H1 (cell line): ENCODE data around the gene SPHKAP. TPM values are rescaled to one million over a fixed set of nuclear protein-coding genes. Genes with fewer than 3 reads are reported as not detected.

Source experiments
- CTCF ChIA-PET: fragments of 300-600 bp; sonication (Branson Sonifier 250); formaldehyde crosslinking; loops from one replicate; lab custom pipeline; 2021; ENCODE audit not compliant: partially characterized antibody; lab: Charles Lee
- POLR2A ChIA-PET: fragments of 300-600 bp; sonication (Branson Sonifier 250); formaldehyde crosslinking; loops from one replicate; lab custom pipeline; 2021; ENCODE audit warnings: inconsistent platforms; ENCODE audit not compliant: partially characterized antibody; lab: Charles Lee
- DNase-seq, 2 experiments: peaks; one replicate each; pipeline versions ENCODE4 v3.0.0 to v3.0.0-alpha.2; 2010 to 2022; ENCODE audit warnings: low spot score in 2 of 2, low read depth in 1 of 2, mixed read lengths in 1 of 2
- FAIRE-seq: peaks from 2 replicates; lab custom pipeline; 2011; peaks lifted over from hg19 to GRCh38; lab: Jason Lieb, UNC
- H2AFZ ChIP-seq: 2 replicates; pipeline ENCODE4 v1.8.1; 2012; ENCODE audit warnings: low read length, inconsistent platforms
- H2AK5ac ChIP-seq: 2 replicates; pipeline ENCODE4 v1.6.1; 2013; ENCODE audit warnings: low read depth, low read length
- H2BK120ac ChIP-seq: replicated peaks from 2 replicates; pipeline ENCODE3; 2013; ENCODE audit warnings: low read depth, low read length, inconsistent platforms
- H2BK12ac ChIP-seq: 2 replicates; pipeline ENCODE4 v1.6.1; 2013; ENCODE audit warnings: low read depth, low read length
- H2BK15ac ChIP-seq: 2 replicates; pipeline ENCODE4 v1.6.1; 2013; ENCODE audit warnings: low read length
- H2BK20ac ChIP-seq: 2 replicates; pipeline ENCODE4 v1.6.1; 2013; ENCODE audit warnings: low read length
- H2BK5ac ChIP-seq: 2 replicates; pipeline ENCODE4 v1.6.1; 2013; ENCODE audit warnings: low read depth, low read length
- H3K14ac ChIP-seq: 2 replicates; pipeline ENCODE4 v1.6.1; 2013; ENCODE audit warnings: inconsistent platforms; ENCODE audit not compliant: insufficient read length
- H3K18ac ChIP-seq: 2 replicates; pipeline ENCODE4 v1.6.1; 2013; ENCODE audit warnings: low read length; ENCODE audit errors: extremely low read depth
- H3K23ac ChIP-seq: 2 replicates; pipeline ENCODE4 v1.6.1; 2013; ENCODE audit warnings: inconsistent platforms; ENCODE audit not compliant: insufficient read length
- H3K23me2 ChIP-seq: 2 replicates; pipeline ENCODE4 v1.6.1; 2013; ENCODE audit warnings: low read depth, low read length
- H3K27ac ChIP-seq: 2 replicates; pipeline ENCODE4 v1.6.1; 2011; ENCODE audit warnings: low read depth, low read length, inconsistent platforms
- H3K27me3 ChIP-seq, 4 experiments: replicated peaks in 1 of 4; 1 replicate in 1 of 4; 2 replicates in 3 of 4; pipeline versions ENCODE4 v1.6.1 to v1.8.1; 2011 to 2013; ENCODE audit warnings: low read length in 3 of 4, mild to moderate bottlenecking in 3 of 4, inconsistent platforms in 2 of 4, mixed read lengths in 2 of 4, moderate library complexity in 1 of 4; ENCODE audit not compliant: control insufficient read depth in 3 of 4, insufficient read depth in 3 of 4; ENCODE audit errors: extremely low read depth in 1 of 4
- H3K36me3 ChIP-seq, 4 experiments: 2 replicates each; pipeline versions ENCODE4 v1.6.1 to v1.8.1; 2011 to 2013; ENCODE audit warnings: mild to moderate bottlenecking in 4 of 4, low read length in 3 of 4, moderate library complexity in 2 of 4, control low read depth in 1 of 4, inconsistent platforms in 1 of 4; ENCODE audit not compliant: insufficient read depth in 4 of 4, control insufficient read depth in 2 of 4
- H3K4ac ChIP-seq: replicated peaks from 2 replicates; pipeline ENCODE3; 2013; ENCODE audit warnings: low read length, low read depth, mixed read lengths, inconsistent platforms; ENCODE audit not compliant: insufficient read length
- H3K4me1 ChIP-seq, 4 experiments: replicated peaks in 1 of 4; 1 replicate in 1 of 4; 2 replicates in 3 of 4; pipeline versions ENCODE4 v1.6.1 to v1.8.1; 2011 to 2013; ENCODE audit warnings: low read length in 3 of 4, inconsistent platforms in 2 of 4, mixed read lengths in 1 of 4; ENCODE audit not compliant: insufficient read depth in 4 of 4, control insufficient read depth in 3 of 4
- H3K4me2 ChIP-seq, 2 experiments: 2 replicates each; pipeline versions ENCODE4 v1.6.1 to v1.8.1; 2011 to 2013; ENCODE audit warnings: low read depth in 2 of 2, low read length in 2 of 2, control low read depth in 1 of 2, inconsistent platforms in 1 of 2, mild to moderate bottlenecking in 1 of 2; ENCODE audit not compliant: insufficient read depth in 1 of 2
- H3K4me3 ChIP-seq, 4 experiments: fragments of 200-600, 300-600 bp in 1 of 4; sonication (generic), shearing (Covaris generic), sonication (Bioruptor Twin) in 1 of 4; 2 replicates each; pipeline versions ENCODE4 v1.5.1 to v1.8.1; 2011 to 2016; ENCODE audit warnings: low read length in 4 of 4, low read depth in 3 of 4, control low read depth in 2 of 4, inconsistent platforms in 2 of 4, mild to moderate bottlenecking in 2 of 4, mixed read lengths in 1 of 4, moderate library complexity in 1 of 4; ENCODE audit not compliant: insufficient read depth in 2 of 4; ENCODE audit errors: extremely low read depth in 1 of 4
- H3K56ac ChIP-seq: replicated peaks from 2 replicates; pipeline ENCODE3; 2013; ENCODE audit warnings: low read depth, mild to moderate bottlenecking, mixed read lengths, low read length, inconsistent platforms; ENCODE audit not compliant: insufficient read length
- H3K79me1 ChIP-seq: 2 replicates; pipeline ENCODE4 v1.6.1; 2013; ENCODE audit warnings: low read depth, low read length, control low read depth
- H3K79me2 ChIP-seq, 2 experiments: 2 replicates each; pipeline versions ENCODE4 v1.6.1 to v1.8.1; 2012 to 2013; ENCODE audit warnings: low read length in 2 of 2, mild to moderate bottlenecking in 2 of 2, inconsistent platforms in 1 of 2; ENCODE audit not compliant: insufficient read depth in 2 of 2, control insufficient read depth in 1 of 2
- H3K9ac ChIP-seq, 4 experiments: replicated peaks in 1 of 4; 1 replicate in 1 of 4; 2 replicates in 3 of 4; pipeline versions ENCODE4 v1.6.1 to v1.8.1; 2011 to 2013; ENCODE audit warnings: low read depth in 3 of 4, low read length in 3 of 4, control low read depth in 2 of 4, mild to moderate bottlenecking in 2 of 4, moderate library complexity in 2 of 4, inconsistent platforms in 1 of 4; ENCODE audit errors: extremely low read depth in 1 of 4
- H3K9me3 ChIP-seq, 2 experiments: 2 replicates each; pipeline versions ENCODE4 v1.6.1 to v1.8.1; 2012 to 2013; ENCODE audit warnings: mild to moderate bottlenecking in 2 of 2, moderate library complexity in 2 of 2, control low read depth in 1 of 2, inconsistent platforms in 1 of 2, low read depth in 1 of 2, low read length in 1 of 2, mixed read lengths in 1 of 2; ENCODE audit not compliant: insufficient read depth in 2 of 2
- H4K20me1 ChIP-seq, 2 experiments: replicated peaks in 1 of 2; 2 replicates each; pipeline versions ENCODE3 to v1.8.1; 2011 to 2013; ENCODE audit warnings: inconsistent platforms in 2 of 2, low read length in 2 of 2, mild to moderate bottlenecking in 1 of 2; ENCODE audit not compliant: insufficient read depth in 2 of 2, control insufficient read depth in 1 of 2
- H4K5ac ChIP-seq: 2 replicates; pipeline ENCODE4 v1.6.1; 2013; ENCODE audit warnings: low read length, low read depth, mixed read lengths, inconsistent platforms; ENCODE audit not compliant: insufficient read length
- H4K8ac ChIP-seq: 2 replicates; pipeline ENCODE4 v1.8.0; 2013; ENCODE audit warnings: mild to moderate bottlenecking, moderate library complexity, low read length, inconsistent platforms; ENCODE audit not compliant: insufficient read depth; ENCODE audit errors: extremely low read depth
- H4K91ac ChIP-seq: replicated peaks from 2 replicates; pipeline ENCODE3; 2013; ENCODE audit warnings: low read length, mixed read lengths, inconsistent platforms; ENCODE audit not compliant: insufficient read length
- ASH2L ChIP-seq: fragments of 200-600, 300-600 bp; sonication (generic); IDR thresholded peaks from one replicate; pipeline ENCODE4 v1.7.1; 2017; ENCODE audit warnings: low read length
- CEBPB ChIP-seq: IDR thresholded peaks from 2 replicates; pipeline ENCODE4 v1.6.1; 2012; ENCODE audit warnings: low read depth, low read length
- CTBP2 ChIP-seq: IDR thresholded peaks from 2 replicates; pipeline ENCODE4 v1.7.0; 2011; ENCODE audit warnings: borderline replicate concordance, mild to moderate bottlenecking, moderate library complexity, mixed read lengths, low read length; ENCODE audit not compliant: insufficient read depth, insufficient read length
- GTF2F1 ChIP-seq: IDR thresholded peaks from 2 replicates; pipeline ENCODE4 v1.6.1; 2012; ENCODE audit warnings: low read depth, low read length, improper control_type of control experiment, borderline replicate concordance
- HDAC6 ChIP-seq: IDR thresholded peaks from one replicate; pipeline ENCODE4 v1.7.1; 2012; ENCODE audit warnings: low read depth, mild to moderate bottlenecking, inconsistent platforms, low read length, moderate library complexity
- JUND ChIP-seq: IDR thresholded peaks from 2 replicates; pipeline ENCODE4 v1.6.1; 2011; ENCODE audit warnings: mild to moderate bottlenecking, improper control_type of control experiment, low read length
- KDM1A ChIP-seq: fragments of 200-600, 300-600 bp; sonication (generic); IDR thresholded peaks from 2 replicates; pipeline ENCODE4 v1.7.1; 2016; ENCODE audit warnings: mild to moderate bottlenecking, low read length, borderline replicate concordance
- NANOG ChIP-seq: IDR thresholded peaks from 2 replicates; pipeline ENCODE4 v1.6.1; 2011; ENCODE audit warnings: low read length, low read depth, mild to moderate bottlenecking, inconsistent platforms; ENCODE audit not compliant: insufficient read depth, poor library complexity, severe bottlenecking
- SIRT6 ChIP-seq: IDR thresholded peaks from one replicate; pipeline ENCODE4 v1.7.1; 2012; ENCODE audit warnings: low read length, inconsistent platforms
- SIX5 ChIP-seq: IDR thresholded peaks from 2 replicates; pipeline ENCODE4 v1.6.1; 2011; ENCODE audit warnings: mild to moderate bottlenecking, low read depth, low read length
- SRF ChIP-seq: IDR thresholded peaks from 2 replicates; pipeline ENCODE4 v1.6.1; 2011; ENCODE audit warnings: mild to moderate bottlenecking, low read depth, low read length, moderate library complexity
- TAF7 ChIP-seq: optimal IDR thresholded peaks from 2 replicates; pipeline ENCODE3; 2011; ENCODE audit warnings: low read depth, mild to moderate bottlenecking, inconsistent platforms, low read length, moderate library complexity, borderline replicate concordance
- TBP ChIP-seq: IDR thresholded peaks from 2 replicates; pipeline ENCODE4 v1.6.1; 2011; ENCODE audit warnings: low read depth, low read length, improper control_type of control experiment
- USF2 ChIP-seq: IDR thresholded peaks from 2 replicates; pipeline ENCODE4 v1.6.1; 2011; ENCODE audit warnings: low read length, improper control_type of control experiment
- ZNF274 ChIP-seq: IDR thresholded peaks from 2 replicates; pipeline ENCODE4 v1.7.0; 2012; ENCODE audit warnings: low read length, borderline replicate concordance; ENCODE audit errors: extremely low read depth
- WGBS, 2 experiments: shearing (Covaris generic) in 1 of 2; methylation state at CpG; one replicate each; pipeline versions ENCODE4 v1.1.6 to v1.1.7; 2013 to 2015; ENCODE audit warnings: low lambda C conversion rate in 2 of 2, mixed read lengths in 2 of 2, inconsistent platforms in 1 of 2, low coverage in 1 of 2, missing lambda C conversion rate in 1 of 2; ENCODE audit not compliant: insufficient replicate concordance in 2 of 2, insufficient coverage in 1 of 2, insufficient read length in 1 of 2; ENCODE audit errors: extremely low coverage in 1 of 2, missing lambda C conversion rate in 1 of 2; 5-methylcytosine and 5-hydroxymethylcytosine counted together
- polyA plus RNA-seq, 7 experiments: library from polyadenylated mRNA; depleted of rRNA in 3 of 7; stranded (reverse) in 5 of 7; unstranded in 2 of 7; fragments of >200 nt in 5 of 7; fragments of 200-250 nt in 2 of 7; gene quantifications; 1 replicate in 5 of 7; 2 replicates in 1 of 7; 4 replicates in 1 of 7; pipeline versions ENCODE4 v1.2.1 to v1.2.3, GENCODE V29; 2011 to 2013; ENCODE audit warnings: missing spikeins in 2 of 7, mixed read lengths in 2 of 7
- total RNA-seq: library from RNA; stranded (reverse); fragmentation: NEBNext Ultra II Directional; extraction: Animal tissue kit (Norgen Biotek cat#: 25700); gene quantifications from 2 replicates; pipeline ENCODE4 v1.2.1, GENCODE V29; 2021

SPHKAP gene
- total and polyA plus RNA-seq, 2 of the 8 experiments (the other 6 are each of a cell fraction or from before 2014, with no cell fraction given), result 0.02 TPM; not detected in 1

GRCh38 chr2:228064024-228064423, 117.5 kb downstream of the SPHKAP start:
- H3K79me2 ChIP-seq, result no peaks in the 10 kb centered on the region
- H2AFZ ChIP-seq, result no peak overlapping the region
- no peaks in the 10 kb centered on the region for H3K4me1 ChIP-seq
- no peak overlapping the region for H4K5ac ChIP-seq
- no peaks in the 10 kb centered on the region for H3K36me3 ChIP-seq
- H2BK20ac ChIP-seq, result no peak overlapping the region
- no peaks in the 10 kb centered on the region for H3K9me3 ChIP-seq
- H4K91ac ChIP-seq, result no peak overlapping the region
- no peaks in the 10 kb centered on the region for H3K23me2 ChIP-seq
- no peak overlapping the region for H2BK120ac ChIP-seq
- no peaks in the 10 kb centered on the region for H3K27me3 ChIP-seq
- 93% methylated on average over 4 of the region's 4 CpGs; no CpG with 5 or more reads in 1 of the 2 experiments for WGBS, 2 experiments
- FAIRE-seq, result no peak
- H4K8ac ChIP-seq, result no peak overlapping the region
- no peak overlapping the region for H3K14ac ChIP-seq
- DNase-seq, result no peak
- H3K27ac ChIP-seq, result no peak overlapping the region
- no peak overlapping the region for H2BK15ac ChIP-seq
- H3K4me3 ChIP-seq, result no peak overlapping the region
- no peak overlapping the region for H2BK5ac ChIP-seq
- POLR2A ChIA-PET, result no interaction called here
- no peak overlapping the region for H3K56ac ChIP-seq
- H3K9ac ChIP-seq, result no peak overlapping the region
- no peak overlapping the region for H3K4ac ChIP-seq
- H3K4me2 ChIP-seq, result no peak overlapping the region
- no peak overlapping the region for H3K23ac ChIP-seq
- H2AK5ac ChIP-seq, result no peak overlapping the region
- no peaks in the 10 kb centered on the region for H3K79me1 ChIP-seq
- no peak overlapping the region for H3K18ac ChIP-seq
- H2BK12ac ChIP-seq, result no peak overlapping the region
- CTCF ChIA-PET, result interaction anchor here (0.8 kb wide), 1 partner anchor 8 kb away, joined by 3 read pairs; no protein-coding TSS in a partner anchor
- H4K20me1 ChIP-seq, result no peaks in the 10 kb centered on the region
- TF ChIP-seq CTBP2 (no peak), KDM1A (no peak), NANOG (no peak), ASH2L (no peak), SIRT6 (no peak), HDAC6 (no peak), GTF2F1 (no peak), ZNF274 (no peak), USF2 (no peak), JUND (no peak), TBP (no peak), TAF7 (no peak), SIX5 (no peak), SRF (no peak), CEBPB (no peak)
